Rectal smooth muscle tissue (tissue), 1 donor: ENCODE measurements around the gene LRRC63.

Source experiments
- H3K27ac ChIP-seq: one replicate; pipeline ENCODE4 v1.7.0; 2013; ENCODE audit warnings: low read depth, low read length, inconsistent platforms
- H3K27me3 ChIP-seq: one replicate; pipeline ENCODE4 v1.7.0; 2013; ENCODE audit warnings: low read length; ENCODE audit not compliant: control insufficient read depth, insufficient read depth
- H3K36me3 ChIP-seq: one replicate; pipeline ENCODE4 v1.7.0; 2013; ENCODE audit warnings: low read length; ENCODE audit not compliant: control insufficient read depth, insufficient read depth
- H3K4me1 ChIP-seq: one replicate; pipeline ENCODE4 v1.7.0; 2013; ENCODE audit warnings: low read length; ENCODE audit not compliant: control insufficient read depth, insufficient read depth
- H3K4me3 ChIP-seq: one replicate; pipeline ENCODE4 v1.7.0; 2013; ENCODE audit warnings: low read length
- H3K9ac ChIP-seq: one replicate; pipeline ENCODE4 v1.7.0; 2013; ENCODE audit warnings: low read length

The LRRC63 gene

GRCh38 chr13:46286972-46287371 is 75.2 kb downstream of the LRRC63 start:
- no peak overlapping the region for H3K27ac ChIP-seq

GRCh38 chr13:46288570-46289259 is 77.0 kb downstream of the LRRC63 start:
- Histone ChIP-seq H3K27ac (no peak overlapping the region), H3K4me3 (no peak overlapping the region), H3K27me3 (no peaks in the 10 kb centered on the region), H3K36me3 (no peaks in the 10 kb centered on the region), H3K9ac (no peak overlapping the region), H3K4me1 (no peaks in the 10 kb centered on the region)

More at GRCh38 chr13:46286972-46287371, 75.2 kb downstream of the LRRC63 start:
- H3K36me3 ChIP-seq: no peaks in the 10 kb centered on the region
- H3K9ac ChIP-seq: no peak overlapping the region
- no peaks in the 10 kb centered on the region for H3K27me3 ChIP-seq
- no peak overlapping the region for H3K4me3 ChIP-seq
- H3K4me1 ChIP-seq: no peaks in the 10 kb centered on the region

GRCh38 chr13:46289260-46289955 is 77.7 kb downstream of the LRRC63 start:
- Histone ChIP-seq H3K9ac (no peak overlapping the region), H3K36me3 (no peaks in the 10 kb centered on the region), H3K27ac (no peak overlapping the region), H3K4me1 (no peaks in the 10 kb centered on the region), H3K27me3 (no peaks in the 10 kb centered on the region), H3K4me3 (no peak overlapping the region)

GRCh38 chr13:46290434-46290833 is 78.7 kb downstream of the LRRC63 start:
- Histone ChIP-seq H3K4me3 (no peak overlapping the region), H3K36me3 (no peaks in the 10 kb centered on the region), H3K4me1 (no peaks in the 10 kb centered on the region), H3K27ac (no peak overlapping the region), H3K27me3 (no peaks in the 10 kb centered on the region), H3K9ac (no peak overlapping the region)

GRCh38 chr13:46293436-46293835 is 81.7 kb downstream of the LRRC63 start:
- Histone ChIP-seq H3K4me3 (no peak overlapping the region), H3K9ac (no peak overlapping the region), H3K27ac (no peak overlapping the region), H3K27me3 (no peaks in the 10 kb centered on the region), H3K4me1 (no peaks in the 10 kb centered on the region), H3K36me3 (no peaks in the 10 kb centered on the region)

GRCh38 chr13:46295491-46296114 is 83.9 kb downstream of the LRRC63 start:
- no peak overlapping the region for H3K9ac ChIP-seq
- H3K27ac ChIP-seq: no peak overlapping the region

GRCh38 chr13:46296115-46296822 is 84.5 kb downstream of the LRRC63 start:
- H3K4me1 ChIP-seq: no peaks in the 10 kb centered on the region
- no peaks in the 10 kb centered on the region for H3K36me3 ChIP-seq
- no peak overlapping the region for H3K4me3 ChIP-seq
- no peak overlapping the region for H3K27ac ChIP-seq
- H3K27me3 ChIP-seq: no peaks in the 10 kb centered on the region
- H3K9ac ChIP-seq: no peak overlapping the region

More at GRCh38 chr13:46295491-46296114, 83.9 kb downstream of the LRRC63 start:
- H3K4me3 ChIP-seq: no peak overlapping the region
- H3K4me1 ChIP-seq: no peaks in the 10 kb centered on the region
- no peaks in the 10 kb centered on the region for H3K36me3 ChIP-seq
- H3K27me3 ChIP-seq: no peaks in the 10 kb centered on the region

- Histone ChIP-seq H3K36me3 (no peaks in the 10 kb centered on the region), H3K4me3 (no peak overlapping the region), H3K4me1 (no peaks in the 10 kb centered on the region), H3K9ac (no peak overlapping the region), H3K27me3 (no peaks in the 10 kb centered on the region), H3K27ac (no peak overlapping the region)
These were observed 85.2 kb downstream of the LRRC63 start for GRCh38 chr13:46296921-46297320.

GRCh38 chr13:46297361-46297811 is 85.7 kb downstream of the LRRC63 start:
- no peaks in the 10 kb centered on the region for H3K36me3 ChIP-seq
- no peaks in the 10 kb centered on the region for H3K27me3 ChIP-seq
- no peak overlapping the region for H3K4me3 ChIP-seq
- H3K9ac ChIP-seq: no peak overlapping the region
- no peaks in the 10 kb centered on the region for H3K4me1 ChIP-seq
- H3K27ac ChIP-seq: no peak overlapping the region

- no peak overlapping the region for H3K9ac ChIP-seq
These were observed 92.1 kb downstream of the LRRC63 start for GRCh38 chr13:46303742-46304385.

GRCh38 chr13:46304546-46304945 is 92.8 kb downstream of the LRRC63 start:
- Histone ChIP-seq H3K36me3 (no peaks in the 10 kb centered on the region), H3K27me3 (no peaks in the 10 kb centered on the region), H3K4me1 (no peaks in the 10 kb centered on the region), H3K9ac (no peak overlapping the region), H3K27ac (no peak overlapping the region), H3K4me3 (no peak overlapping the region)

More at GRCh38 chr13:46303742-46304385, 92.1 kb downstream of the LRRC63 start:
- H3K36me3 ChIP-seq: no peaks in the 10 kb centered on the region
- no peaks in the 10 kb centered on the region for H3K4me1 ChIP-seq
- no peak overlapping the region for H3K27ac ChIP-seq
- H3K4me3 ChIP-seq: no peak overlapping the region
- H3K27me3 ChIP-seq: no peaks in the 10 kb centered on the region

GRCh38 chr13:46307554-46307953 is 95.8 kb downstream of the LRRC63 start:
- H3K27me3 ChIP-seq: no peaks in the 10 kb centered on the region
- no peak overlapping the region for H3K9ac ChIP-seq
- no peak overlapping the region for H3K4me3 ChIP-seq
- no peaks in the 10 kb centered on the region for H3K4me1 ChIP-seq
- no peak overlapping the region for H3K27ac ChIP-seq
- H3K36me3 ChIP-seq: no peaks in the 10 kb centered on the region
